ENCODE results near the gene LGALS7B. TPM values are rescaled to one million over a fixed set of nuclear protein-coding genes. Genes with fewer than 3 reads are reported as not detected.
A peak's percentile ranks its signal among the peaks of the same experiment; 100 is the strongest.
"Not testable (repeated sequence)": the region's sequence is repeated elsewhere in the genome, so short reads cannot be mapped to it uniquely, and the experiment has no call there.

LGALS7B gene
- total RNA-seq, 4 donors from 2014 or later: 2.1 to 58.4 (median 9.8) TPM; not detected in 1

- H3K36me3 ChIP-seq: no peaks in the 10 kb centered on the region
- 93 to 100% methylated on average over 3 of the region's 3 CpGs for WGBS, 2 donors (ENCODE audit: low coverage in 1 of 2)
- no peak for ATAC-seq
Observed at GRCh38 chr19:38763795-38764220, 25.2 kb upstream of the LGALS7B start.

GRCh38 chr19:38765214-38765613 lies 23.8 kb upstream of the LGALS7B start:
- TF ChIP-seq EP300 (IDR thresholded peaks at IDR 0.05): no peak
- 90% methylated on average over 2 of the region's 2 CpGs; no CpG with 5 or more reads in 1 of the 2 donors for WGBS, 2 donors (ENCODE audit: low coverage in 1 of 2)

More at GRCh38 chr19:38763795-38764220, 25.2 kb upstream of the LGALS7B start:
- Histone ChIP-seq H3K4me1 (no peaks in the 10 kb centered on the region), H3K27me3 (no peaks in the 10 kb centered on the region), H3K9me3 (no peaks in the 10 kb centered on the region), H3K27ac (no peak overlapping the region), H3K4me3 (no peak overlapping the region)
- TF ChIP-seq, protein P1, sequence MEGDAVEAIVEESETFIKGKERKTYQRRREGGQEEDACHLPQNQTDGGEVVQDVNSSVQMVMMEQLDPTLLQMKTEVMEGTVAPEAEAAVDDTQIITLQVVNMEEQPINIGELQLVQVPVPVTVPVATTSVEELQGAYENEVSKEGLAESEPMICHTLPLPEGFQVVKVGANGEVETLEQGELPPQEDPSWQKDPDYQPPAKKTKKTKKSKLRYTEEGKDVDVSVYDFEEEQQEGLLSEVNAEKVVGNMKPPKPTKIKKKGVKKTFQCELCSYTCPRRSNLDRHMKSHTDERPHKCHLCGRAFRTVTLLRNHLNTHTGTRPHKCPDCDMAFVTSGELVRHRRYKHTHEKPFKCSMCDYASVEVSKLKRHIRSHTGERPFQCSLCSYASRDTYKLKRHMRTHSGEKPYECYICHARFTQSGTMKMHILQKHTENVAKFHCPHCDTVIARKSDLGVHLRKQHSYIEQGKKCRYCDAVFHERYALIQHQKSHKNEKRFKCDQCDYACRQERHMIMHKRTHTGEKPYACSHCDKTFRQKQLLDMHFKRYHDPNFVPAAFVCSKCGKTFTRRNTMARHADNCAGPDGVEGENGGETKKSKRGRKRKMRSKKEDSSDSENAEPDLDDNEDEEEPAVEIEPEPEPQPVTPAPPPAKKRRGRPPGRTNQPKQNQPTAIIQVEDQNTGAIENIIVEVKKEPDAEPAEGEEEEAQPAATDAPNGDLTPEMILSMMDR (IDR thresholded peaks at IDR 0.05): no peak
- no peak for TF ChIP-seq POLR2AphosphoS5 (IDR thresholded peaks at IDR 0.05)
- no peak for TF ChIP-seq POLR2A (IDR thresholded peaks at IDR 0.05)
- no peak for TF ChIP-seq EP300 (IDR thresholded peaks at IDR 0.05)

DNA sequence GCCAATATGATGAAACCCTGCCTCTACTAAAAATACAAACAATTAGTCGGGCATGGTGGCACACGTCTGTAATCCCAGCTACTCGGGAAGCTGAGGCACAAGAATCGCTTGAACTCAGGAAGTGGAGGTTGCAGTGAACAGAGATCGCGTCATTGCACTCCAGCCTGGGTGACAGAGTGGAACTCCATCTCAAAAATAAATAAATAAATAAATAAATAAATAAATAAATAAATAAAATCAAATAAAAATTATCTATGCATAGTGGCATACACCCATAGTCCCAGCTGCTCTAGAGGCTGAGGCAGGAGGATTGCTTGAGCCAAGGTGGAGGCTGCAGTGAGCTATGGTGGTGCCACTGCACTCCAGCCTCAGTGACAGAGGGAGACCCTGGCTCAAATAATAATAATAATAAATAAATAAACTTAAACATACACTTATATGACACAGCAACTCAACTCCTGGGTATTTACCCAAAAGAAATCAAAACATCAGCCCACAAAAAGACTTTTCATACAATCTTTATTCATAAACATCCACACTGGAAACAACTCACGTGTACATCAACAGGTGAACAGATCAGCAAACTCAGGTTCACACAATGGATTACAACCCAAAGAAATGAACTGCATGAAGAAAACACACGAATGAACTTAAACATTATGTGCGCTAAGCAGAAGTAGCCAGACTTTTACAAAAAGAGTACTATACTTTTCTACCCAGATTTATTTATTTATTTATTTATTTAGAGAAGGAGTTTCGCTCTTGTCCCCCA lies 22.5 kb upstream of the LGALS7B start:
- WGBS, 2 donors (ENCODE audit: low coverage in 1 of 2): 81 to 82% methylated on average over 5 to 10 of the region's 10 CpGs
- TF ChIP-seq, protein P1 (IDR thresholded peaks at IDR 0.05): no peak
- TF ChIP-seq POLR2AphosphoS5 (IDR thresholded peaks at IDR 0.05) (no peak), POLR2A (IDR thresholded peaks at IDR 0.05) (no peak), EP300 (IDR thresholded peaks at IDR 0.05) (no peak)
- H3K9me3 ChIP-seq: no peaks in the 10 kb centered on the region
- H3K4me3 ChIP-seq: no peak overlapping the region
- H3K27ac ChIP-seq: no peak overlapping the region
- H3K4me1 ChIP-seq: peaks cover 0 to 7% (median 0%) of the 10 kb centered on the region in 3 donors
- H3K27me3 ChIP-seq: no peaks in the 10 kb centered on the region
- H3K36me3 ChIP-seq: no peaks in the 10 kb centered on the region
- ATAC-seq: no peak

More at GRCh38 chr19:38765214-38765613, 23.8 kb upstream of the LGALS7B start:
- H3K27ac ChIP-seq: no peak overlapping the region
- no peaks in the 10 kb centered on the region for H3K36me3 ChIP-seq
- H3K4me1 ChIP-seq: peaks cover 0 to 7% (median 0%) of the 10 kb centered on the region in 3 donors
- ATAC-seq: no peak
- H3K9me3 ChIP-seq: no peaks in the 10 kb centered on the region
- H3K27me3 ChIP-seq: no peaks in the 10 kb centered on the region
- H3K4me3 ChIP-seq: no peak overlapping the region

DNA sequence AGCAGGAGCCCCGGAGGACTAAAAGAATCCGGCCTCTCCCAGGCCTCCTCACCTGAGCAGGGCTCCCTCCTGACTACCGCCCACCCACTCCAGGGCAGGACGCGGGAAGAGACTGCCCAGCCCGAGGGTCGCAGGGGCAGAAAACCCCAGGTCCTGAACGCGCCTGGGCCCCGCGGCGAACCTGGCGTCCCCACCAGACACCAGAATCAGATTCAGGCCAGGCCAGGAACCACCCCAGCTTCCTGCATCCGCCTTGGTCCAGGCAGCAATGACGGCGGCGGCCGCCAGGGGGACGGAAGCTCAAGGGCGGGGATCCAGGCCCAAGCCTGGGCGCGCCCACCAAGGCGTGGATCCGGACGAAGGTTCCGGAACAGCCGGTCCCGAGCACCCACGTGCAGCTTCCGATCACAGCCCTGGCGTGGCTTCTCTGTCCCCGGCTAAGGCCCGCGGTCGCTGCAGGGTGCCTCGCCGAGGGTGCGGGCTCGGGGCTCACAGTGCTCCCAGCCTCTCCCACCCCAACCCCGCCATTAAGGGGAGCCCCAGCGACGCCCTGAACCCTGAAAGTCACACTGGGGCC lies 19.3 kb upstream of the LGALS7B start:
- Histone ChIP-seq H3K27me3 (no peaks in the 10 kb centered on the region), H3K9me3 (no peaks in the 10 kb centered on the region), H3K27ac (peak overlapping the region in 2 of 4 donors; percentile 26 to 75), H3K4me3 (peak overlapping the region in 1 of 2 donors; percentile 35), H3K36me3 (no peaks in the 10 kb centered on the region), H3K4me1 (peaks cover 0 to 7% (median 0%) of the 10 kb centered on the region in 3 donors)
- 60 to 83% methylated on average over 2 to 4 of the region's 42 CpGs for WGBS, 2 donors (ENCODE audit: low coverage in 1 of 2)
- peak; percentile 87 for ATAC-seq
- no peak for TF ChIP-seq POLR2A (IDR thresholded peaks at IDR 0.05)
- TF ChIP-seq POLR2AphosphoS5 (IDR thresholded peaks at IDR 0.05): peak; percentile 29
- no peak for TF ChIP-seq EP300 (IDR thresholded peaks at IDR 0.05)
- TF ChIP-seq, protein P1 (IDR thresholded peaks at IDR 0.05): peak in 3 of 4 experiments; percentile 63 to 91 (median 85)

DNA sequence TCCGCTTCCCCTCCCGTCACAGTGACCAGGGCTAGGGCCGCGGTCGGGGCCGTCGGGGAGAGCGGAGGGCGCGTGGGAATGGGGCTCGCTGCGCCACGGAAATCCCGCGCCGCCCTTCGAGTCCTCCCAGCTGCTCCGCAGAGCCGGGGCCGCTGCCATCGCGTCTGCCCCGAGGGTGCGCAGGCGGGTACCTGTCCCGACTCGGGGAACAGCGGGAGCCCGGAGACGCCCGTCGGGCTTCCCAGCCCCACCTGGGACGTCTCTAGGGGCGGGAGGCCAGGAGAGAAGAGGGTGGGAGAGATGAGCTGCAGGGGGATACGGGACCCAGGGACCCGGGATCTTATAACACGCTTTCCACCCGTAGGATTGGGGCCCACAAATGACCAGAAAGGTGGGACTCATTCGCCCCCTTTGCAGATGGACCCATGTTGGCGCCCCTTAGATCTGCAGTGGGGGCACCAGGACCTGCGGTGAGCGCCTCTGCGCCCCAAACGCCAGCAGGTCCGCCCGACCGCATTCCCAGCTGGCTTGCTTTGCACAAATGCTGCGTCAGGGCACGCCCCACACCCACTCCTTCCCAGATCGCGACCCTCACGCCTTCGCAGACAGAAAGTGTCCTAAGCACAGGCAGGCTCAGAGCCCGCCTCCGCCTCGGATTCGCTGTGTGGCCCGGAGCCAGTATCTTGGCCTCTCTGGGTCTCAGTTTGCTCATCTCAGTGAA lies 18.6 kb upstream of the LGALS7B start:
- H3K4me1 ChIP-seq, H3K9me3 ChIP-seq, H3K36me3 ChIP-seq, H3K27me3 ChIP-seq: not testable (repeated sequence)
- WGBS, 2 donors (ENCODE audit: low coverage in 1 of 2): no CpG with 5 or more reads among the region's 58 CpGs
- Histone ChIP-seq H3K27ac (peak overlapping the region in 2 of 4 donors; percentile 26 to 75), H3K4me3 (peak overlapping the region in 1 of 2 donors; percentile 35)
- ATAC-seq: peak; percentile 10

DNA sequence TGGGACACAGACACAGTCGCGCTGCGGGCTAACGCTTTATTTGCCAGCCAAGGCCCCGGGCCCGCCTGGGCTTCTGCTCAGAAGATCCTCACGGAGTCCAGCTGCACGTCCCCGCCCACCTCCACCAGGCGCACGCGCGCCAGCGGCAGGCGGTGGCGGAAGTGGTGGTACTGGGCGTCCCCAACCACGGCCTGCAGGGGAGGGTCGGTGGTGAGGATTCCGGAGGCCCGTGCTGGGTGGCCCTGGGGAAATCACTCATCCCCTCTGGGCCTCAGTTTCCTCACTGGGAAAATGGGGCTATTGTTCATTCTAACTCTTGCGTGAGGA lies 18.1 kb upstream of the LGALS7B start:
- H3K9me3 ChIP-seq, H3K27me3 ChIP-seq, H3K36me3 ChIP-seq, H3K27ac ChIP-seq, H3K4me1 ChIP-seq: not testable (repeated sequence)
- peak overlapping the region in 1 of 2 donors; percentile 33 for H3K4me3 ChIP-seq
- ATAC-seq: peak; percentile 85
- no CpG with 5 or more reads among the region's 22 CpGs for WGBS, 2 donors (ENCODE audit: low coverage in 1 of 2)

- H3K36me3 ChIP-seq, H3K27ac ChIP-seq, H3K4me1 ChIP-seq, H3K27me3 ChIP-seq, H3K9me3 ChIP-seq, H3K4me3 ChIP-seq, ATAC-seq: not testable (repeated sequence)
- WGBS, 2 donors (ENCODE audit: low coverage in 1 of 2): no CpG with 5 or more reads among the region's 30 CpGs
Observed at GRCh38 chr19:38771569-38771968, 17.4 kb upstream of the LGALS7B start.
